ENCODE results near the gene CAMP. TPM values are rescaled to one million over a fixed set of nuclear protein-coding genes. Genes with fewer than 3 reads are reported as not detected.

Gene CAMP
- total and polyA plus RNA-seq, 2 of the 13 experiments (the other 11 are each of a cell fraction or from before 2014, with no cell fraction given) = not detected

DNA sequence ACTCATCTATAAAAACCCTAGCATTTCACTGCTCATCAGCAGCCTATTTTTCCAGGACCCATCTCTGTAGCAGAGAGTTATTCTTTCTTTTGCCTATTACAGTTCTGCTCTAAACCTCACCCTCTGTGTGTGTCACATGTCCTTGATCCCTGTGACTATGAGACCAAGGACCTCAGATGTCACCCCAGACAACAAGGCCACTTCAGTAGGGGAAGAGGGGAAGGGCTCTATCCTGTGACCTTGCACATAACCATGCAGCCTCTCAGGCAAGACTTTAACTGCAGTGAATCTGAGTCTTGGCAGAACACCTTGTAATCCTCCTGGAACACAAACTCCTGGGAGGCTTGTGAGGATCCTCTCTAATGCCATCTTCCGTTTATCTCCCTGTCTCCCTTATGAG lies 13.2 kb downstream of the CAMP start (continued):
- TF ChIP-seq, protein P1, sequence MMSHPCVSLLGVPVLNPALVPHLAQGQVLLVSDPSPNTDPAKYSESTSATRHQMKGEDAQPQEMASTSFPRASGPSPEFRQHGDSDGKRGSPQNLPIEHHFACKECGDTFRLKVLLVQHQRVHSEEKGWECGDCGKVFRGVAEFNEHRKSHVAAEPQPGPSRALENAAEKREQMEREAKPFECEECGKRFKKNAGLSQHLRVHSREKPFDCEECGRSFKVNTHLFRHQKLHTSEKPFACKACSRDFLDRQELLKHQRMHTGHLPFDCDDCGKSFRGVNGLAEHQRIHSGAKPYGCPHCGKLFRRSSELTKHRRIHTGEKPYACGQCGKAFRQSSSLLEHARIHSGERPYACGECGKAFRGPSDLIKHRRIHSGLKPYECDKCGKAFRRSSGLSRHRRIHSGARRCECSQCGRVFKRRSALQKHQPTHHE (CRISPR knock-in tag; IDR thresholded peaks at IDR 0.05; ENCODE audit: borderline replicate concordance) = no peak
- TF ChIP-seq, protein P2, sequence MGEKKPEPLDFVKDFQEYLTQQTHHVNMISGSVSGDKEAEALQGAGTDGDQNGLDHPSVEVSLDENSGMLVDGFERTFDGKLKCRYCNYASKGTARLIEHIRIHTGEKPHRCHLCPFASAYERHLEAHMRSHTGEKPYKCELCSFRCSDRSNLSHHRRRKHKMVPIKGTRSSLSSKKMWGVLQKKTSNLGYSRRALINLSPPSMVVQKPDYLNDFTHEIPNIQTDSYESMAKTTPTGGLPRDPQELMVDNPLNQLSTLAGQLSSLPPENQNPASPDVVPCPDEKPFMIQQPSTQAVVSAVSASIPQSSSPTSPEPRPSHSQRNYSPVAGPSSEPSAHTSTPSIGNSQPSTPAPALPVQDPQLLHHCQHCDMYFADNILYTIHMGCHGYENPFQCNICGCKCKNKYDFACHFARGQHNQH (CRISPR knock-in tag; IDR thresholded peaks at IDR 0.05) = 0 out of 2 replicates have a peak, but pooled peaks have one; percentile 24
- TF ChIP-seq CCAR2 (optimal IDR thresholded peaks at IDR 0.05; ENCODE audit: low read depth, low read length) = no peak
- TF ChIP-seq, protein P3, sequence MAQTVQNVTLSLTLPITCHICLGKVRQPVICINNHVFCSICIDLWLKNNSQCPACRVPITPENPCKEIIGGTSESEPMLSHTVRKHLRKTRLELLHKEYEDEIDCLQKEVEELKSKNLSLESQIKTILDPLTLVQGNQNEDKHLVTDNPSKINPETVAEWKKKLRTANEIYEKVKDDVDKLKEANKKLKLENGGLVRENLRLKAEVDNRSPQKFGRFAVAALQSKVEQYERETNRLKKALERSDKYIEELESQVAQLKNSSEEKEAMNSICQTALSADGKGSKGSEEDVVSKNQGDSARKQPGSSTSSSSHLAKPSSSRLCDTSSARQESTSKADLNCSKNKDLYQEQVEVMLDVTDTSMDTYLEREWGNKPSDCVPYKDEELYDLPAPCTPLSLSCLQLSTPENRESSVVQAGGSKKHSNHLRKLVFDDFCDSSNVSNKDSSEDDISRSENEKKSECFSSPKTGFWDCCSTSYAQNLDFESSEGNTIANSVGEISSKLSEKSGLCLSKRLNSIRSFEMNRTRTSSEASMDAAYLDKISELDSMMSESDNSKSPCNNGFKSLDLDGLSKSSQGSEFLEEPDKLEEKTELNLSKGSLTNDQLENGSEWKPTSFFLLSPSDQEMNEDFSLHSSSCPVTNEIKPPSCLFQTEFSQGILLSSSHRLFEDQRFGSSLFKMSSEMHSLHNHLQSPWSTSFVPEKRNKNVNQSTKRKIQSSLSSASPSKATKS (CRISPR knock-in tag; IDR thresholded peaks at IDR 0.05) = no peak
- TF ChIP-seq KAT8 (CRISPR knock-in tag; IDR thresholded peaks at IDR 0.05) = no peak
- TF ChIP-seq TRIM24 (CRISPR knock-in tag; IDR thresholded peaks at IDR 0.05) = no peak
- no peak for TF ChIP-seq ZNF850 (CRISPR knock-in tag; conservative IDR thresholded peaks at IDR 0.05)
- peak; percentile 47; the same call in 1 of the 2 replicates for TF ChIP-seq SALL1 (CRISPR knock-in tag; IDR thresholded peaks at IDR 0.05)
- no peak for TF ChIP-seq KDM5A (IDR thresholded peaks at IDR 0.05; ENCODE audit: borderline replicate concordance, low read length)
- no peak for TF ChIP-seq ZKSCAN5 (CRISPR knock-in tag; IDR thresholded peaks at IDR 0.05)
- TF ChIP-seq, protein P4, sequence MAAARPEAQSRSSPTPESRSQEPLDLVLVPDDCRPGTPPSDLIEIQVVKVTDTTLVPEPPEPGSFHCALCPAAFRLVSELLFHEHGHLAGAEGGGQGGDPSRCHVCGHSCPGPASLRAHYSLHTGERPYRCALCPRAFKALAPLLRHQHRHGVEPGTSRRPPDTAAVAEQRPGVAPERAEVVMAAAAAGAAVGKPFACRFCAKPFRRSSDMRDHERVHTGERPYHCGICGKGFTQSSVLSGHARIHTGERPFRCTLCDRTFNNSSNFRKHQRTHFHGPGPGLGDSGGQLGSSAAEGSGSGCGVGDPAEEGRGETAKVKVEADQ (CRISPR knock-in tag; IDR thresholded peaks at IDR 0.05; ENCODE audit: borderline replicate concordance) = no peak
- TF ChIP-seq, protein P5, sequence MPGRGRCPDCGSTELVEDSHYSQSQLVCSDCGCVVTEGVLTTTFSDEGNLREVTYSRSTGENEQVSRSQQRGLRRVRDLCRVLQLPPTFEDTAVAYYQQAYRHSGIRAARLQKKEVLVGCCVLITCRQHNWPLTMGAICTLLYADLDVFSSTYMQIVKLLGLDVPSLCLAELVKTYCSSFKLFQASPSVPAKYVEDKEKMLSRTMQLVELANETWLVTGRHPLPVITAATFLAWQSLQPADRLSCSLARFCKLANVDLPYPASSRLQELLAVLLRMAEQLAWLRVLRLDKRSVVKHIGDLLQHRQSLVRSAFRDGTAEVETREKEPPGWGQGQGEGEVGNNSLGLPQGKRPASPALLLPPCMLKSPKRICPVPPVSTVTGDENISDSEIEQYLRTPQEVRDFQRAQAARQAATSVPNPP (CRISPR knock-in tag; IDR thresholded peaks at IDR 0.05) = no peak
- TF ChIP-seq, protein P6, sequence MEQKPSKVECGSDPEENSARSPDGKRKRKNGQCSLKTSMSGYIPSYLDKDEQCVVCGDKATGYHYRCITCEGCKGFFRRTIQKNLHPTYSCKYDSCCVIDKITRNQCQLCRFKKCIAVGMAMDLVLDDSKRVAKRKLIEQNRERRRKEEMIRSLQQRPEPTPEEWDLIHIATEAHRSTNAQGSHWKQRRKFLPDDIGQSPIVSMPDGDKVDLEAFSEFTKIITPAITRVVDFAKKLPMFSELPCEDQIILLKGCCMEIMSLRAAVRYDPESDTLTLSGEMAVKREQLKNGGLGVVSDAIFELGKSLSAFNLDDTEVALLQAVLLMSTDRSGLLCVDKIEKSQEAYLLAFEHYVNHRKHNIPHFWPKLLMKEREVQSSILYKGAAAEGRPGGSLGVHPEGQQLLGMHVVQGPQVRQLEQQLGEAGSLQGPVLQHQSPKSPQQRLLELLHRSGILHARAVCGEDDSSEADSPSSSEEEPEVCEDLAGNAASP (CRISPR knock-in tag; IDR thresholded peaks at IDR 0.05; ENCODE audit: borderline replicate concordance) = peak; percentile 70; the same call in 1 of the 2 replicates
- TF ChIP-seq, protein P7, sequence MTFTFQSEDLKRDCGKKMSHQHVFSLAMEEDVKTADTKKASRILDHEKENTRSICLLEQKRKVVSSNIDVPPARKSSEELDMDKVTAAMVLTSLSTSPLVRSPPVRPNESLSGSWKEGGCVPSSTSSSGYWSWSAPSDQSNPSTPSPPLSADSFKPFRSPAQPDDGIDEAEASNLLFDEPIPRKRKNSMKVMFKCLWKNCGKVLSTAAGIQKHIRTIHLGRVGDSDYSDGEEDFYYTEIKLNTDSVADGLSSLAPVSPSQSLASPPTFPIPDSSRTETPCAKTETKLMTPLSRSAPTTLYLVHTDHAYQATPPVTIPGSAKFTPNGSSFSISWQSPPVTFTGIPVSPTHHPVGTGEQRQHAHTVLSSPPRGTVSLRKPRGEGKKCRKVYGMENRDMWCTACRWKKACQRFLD (CRISPR knock-in tag; IDR thresholded peaks at IDR 0.05; ENCODE audit: borderline replicate concordance) = no peak
- no peak for TF ChIP-seq ATF1 (CRISPR knock-in tag; IDR thresholded peaks at IDR 0.05)
- TF ChIP-seq CREM (IDR thresholded peaks at IDR 0.05) = no peak
- TF ChIP-seq CREM (CRISPR knock-in tag; IDR thresholded peaks at IDR 0.05) = no peak
- TF ChIP-seq ZNF562 (CRISPR knock-in tag; IDR thresholded peaks at IDR 0.05; ENCODE audit: borderline replicate concordance) = no peak
- TF ChIP-seq TSC22D2 (CRISPR knock-in tag; IDR thresholded peaks at IDR 0.05; ENCODE audit: borderline replicate concordance) = no peak

Measured in HepG2 (cell line).